GM21515 (cell line): Measurements from ENCODE around the gene ARHGEF9.

Experiments
- ATAC-seq: cut with Tn5 transposase; IDR thresholded peaks from one replicate; pipeline ENCODE4 v1.9.1; 2021; ENCODE audit not compliant: unreplicated experiment

ARHGEF9 gene

GRCh38 chrX:63746715-63747114 is 38.3 kb downstream of the ARHGEF9 start:
- ATAC-seq = no peak

- peak; percentile 87 for ATAC-seq
Measured at GRCh38 chrX:63746278-63746677, 38.7 kb downstream of the ARHGEF9 start.

- no peak for ATAC-seq
Measured at GRCh38 chrX:63744850-63745394, 40.1 kb downstream of the ARHGEF9 start.

GRCh38 chrX:63743596-63743995 is 41.4 kb downstream of the ARHGEF9 start:
- ATAC-seq = no peak

GRCh38 chrX:63740382-63740781 is 44.6 kb downstream of the ARHGEF9 start:
- ATAC-seq = peak; percentile 82

- ATAC-seq = no peak
Measured at GRCh38 chrX:63739885-63740284, 45.1 kb downstream of the ARHGEF9 start.

GRCh38 chrX:63738696-63739095 is 46.3 kb downstream of the ARHGEF9 start:
- no peak for ATAC-seq

GRCh38 chrX:63737131-63737921 is 47.7 kb downstream of the ARHGEF9 start:
- ATAC-seq = no peak

- ATAC-seq = no peak
Measured at GRCh38 chrX:63735882-63736281, 49.1 kb downstream of the ARHGEF9 start.

- ATAC-seq = no peak
Measured at GRCh38 chrX:63720293-63720692, 64.7 kb downstream of the ARHGEF9 start.

- no peak for ATAC-seq
Measured at GRCh38 chrX:63719633-63720032, 65.4 kb downstream of the ARHGEF9 start.

GRCh38 chrX:63718010-63718694 is 66.9 kb downstream of the ARHGEF9 start:
- peak; percentile 78 for ATAC-seq

GRCh38 chrX:63713526-63713925 is 71.5 kb downstream of the ARHGEF9 start:
- ATAC-seq = no peak

- no peak for ATAC-seq
Measured at GRCh38 chrX:63708801-63709200, 76.2 kb downstream of the ARHGEF9 start.

- ATAC-seq = no peak
Measured at GRCh38 chrX:63702556-63702955, 82.5 kb downstream of the ARHGEF9 start.

GRCh38 chrX:63686878-63687714 is 97.9 kb downstream of the ARHGEF9 start:
- peak; percentile 62 for ATAC-seq

GRCh38 chrX:63680423-63680822 is 104.6 kb downstream of the ARHGEF9 start:
- ATAC-seq = no peak

- ATAC-seq = no peak
Measured at GRCh38 chrX:63679432-63679831, 105.6 kb downstream of the ARHGEF9 start.

- ATAC-seq = no peak
Measured at GRCh38 chrX:63675716-63676115, 109.3 kb downstream of the ARHGEF9 start.

GRCh38 chrX:63673896-63674295 is 111.1 kb downstream of the ARHGEF9 start:
- no peak for ATAC-seq

GRCh38 chrX:63664741-63665140 is 120.3 kb downstream of the ARHGEF9 start:
- no peak for ATAC-seq
